Amniotic stem cell (primary cell): Measurements from ENCODE around the gene FAM114A1.
"Not testable (repeated sequence)": the region's sequence is repeated elsewhere in the genome, so short reads cannot be mapped to it uniquely, and the experiment has no call there.

Experiments
- DNase-seq: peaks from one replicate; lab custom pipeline; 2025; lab: John Stamatoyannopoulos, UW

FAM114A1 gene

GRCh38 chr4:38904090-38904666 lies 36.6 kb downstream of the FAM114A1 start:
- DNase-seq, result no peak

GRCh38 chr4:38904682-38905081 lies 37.1 kb downstream of the FAM114A1 start:
- DNase-seq, result no peak

- no peak for DNase-seq
Measured at GRCh38 chr4:38905652-38906385, 38.2 kb downstream of the FAM114A1 start.

- DNase-seq, result no peak
Measured at GRCh38 chr4:38907696-38908270, 40.2 kb downstream of the FAM114A1 start.

GRCh38 chr4:38909015-38909414 lies 41.4 kb downstream of the FAM114A1 start:
- no peak for DNase-seq

- no peak for DNase-seq
Measured at GRCh38 chr4:38911257-38911656, 43.7 kb downstream of the FAM114A1 start.

- no peak for DNase-seq
Measured at GRCh38 chr4:38914854-38915253, 47.2 kb downstream of the FAM114A1 start.

GRCh38 chr4:38916267-38916666 lies 48.7 kb downstream of the FAM114A1 start:
- DNase-seq, result not testable (repeated sequence)

GRCh38 chr4:38917481-38918025 lies 49.9 kb downstream of the FAM114A1 start:
- no peak for DNase-seq

- DNase-seq, result no peak
Measured at GRCh38 chr4:38919494-38919893, 51.9 kb downstream of the FAM114A1 start.

GRCh38 chr4:38920186-38920585 lies 52.6 kb downstream of the FAM114A1 start:
- DNase-seq, result no peak

GRCh38 chr4:38920677-38921076 lies 53.1 kb downstream of the FAM114A1 start:
- DNase-seq, result no peak

- DNase-seq, result no peak
Measured at GRCh38 chr4:38921151-38921550, 53.5 kb downstream of the FAM114A1 start.

GRCh38 chr4:38923746-38924145 lies 56.1 kb downstream of the FAM114A1 start:
- no peak for DNase-seq

- no peak for DNase-seq
Measured at GRCh38 chr4:38924353-38924752, 56.7 kb downstream of the FAM114A1 start.

GRCh38 chr4:38925492-38926413 lies 58.1 kb downstream of the FAM114A1 start:
- DNase-seq, result no peak

- no peak for DNase-seq
Measured at GRCh38 chr4:38926896-38927295, 59.3 kb downstream of the FAM114A1 start.

GRCh38 chr4:38928568-38928967 lies 61.0 kb downstream of the FAM114A1 start:
- DNase-seq, result no peak

GRCh38 chr4:38928974-38929373 lies 61.4 kb downstream of the FAM114A1 start:
- no peak for DNase-seq

- no peak for DNase-seq
Measured at GRCh38 chr4:38930204-38930603, 62.6 kb downstream of the FAM114A1 start.

- no peak for DNase-seq
Measured at GRCh38 chr4:38930707-38931106, 63.1 kb downstream of the FAM114A1 start.

- DNase-seq, result no peak
Measured at GRCh38 chr4:38931125-38931524, 63.5 kb downstream of the FAM114A1 start.
